OCI-LY3 (cell line): ENCODE measurements around the gene KIF12.

Source experiments
- H2AFZ ChIP-seq: fragments of 200-600, 300-600 bp; shearing (Covaris generic); 2 replicates; pipeline ENCODE4 v1.6.0; 2014; ENCODE audit warnings: antibody characterized with exemption, low read depth, low read length
- H3K27ac ChIP-seq: fragments of 200-600, 300-600 bp; sonication (generic); 2 replicates; pipeline ENCODE4 v1.5.1; 2014; ENCODE audit warnings: mild to moderate bottlenecking, low read length, moderate library complexity, mixed read lengths
- H3K27me3 ChIP-seq: fragments of 200-600, 300-600 bp; sonication (generic); 2 replicates; pipeline ENCODE4 v1.6.1; 2014; ENCODE audit warnings: low read depth, low read length, mixed read lengths
- H3K36me3 ChIP-seq: fragments of 200-600, 300-600 bp; sonication (generic); replicated peaks from 2 replicates; pipeline ENCODE3; 2014; ENCODE audit warnings: low read depth, low read length, mixed read lengths
- H3K4me1 ChIP-seq: fragments of 300-600, 200-600 bp; sonication (generic); 2 replicates; pipeline ENCODE4 v1.6.1; 2014; ENCODE audit warnings: low read length, mixed read lengths
- H3K4me2 ChIP-seq: fragments of 200-600, 300-600 bp; sonication (generic); 2 replicates; pipeline ENCODE4 v1.6.1; 2014; ENCODE audit warnings: low read length, mixed read lengths
- H3K4me3 ChIP-seq: fragments of 300-600, 200-600 bp; sonication (generic); 2 replicates; pipeline ENCODE4 v1.5.1; 2014; ENCODE audit warnings: antibody characterized with exemption, mild to moderate bottlenecking, low read length, moderate library complexity
- H3K79me2 ChIP-seq: fragments of 300-600, 200-600 bp; shearing (Covaris generic); 2 replicates; pipeline ENCODE4 v1.6.1; 2014; ENCODE audit warnings: mild to moderate bottlenecking, low read length, mixed read lengths
- H3K9ac ChIP-seq: fragments of 300-600, 200-600 bp; shearing (Covaris generic); 2 replicates; pipeline ENCODE4 v1.6.0; 2014; ENCODE audit warnings: mild to moderate bottlenecking, low read length, moderate library complexity
- H3K9me3 ChIP-seq: fragments of 200-600, 300-600 bp; shearing (Covaris generic); 2 replicates; pipeline ENCODE4 v1.6.1; 2014; ENCODE audit warnings: low read length, mixed read lengths; ENCODE audit not compliant: insufficient read depth
- H4K20me1 ChIP-seq: fragments of 200-600, 300-600 bp; sonication (generic); 2 replicates; pipeline ENCODE4 v1.6.1; 2016; ENCODE audit warnings: low read length, mixed read lengths; ENCODE audit not compliant: insufficient read depth
- EZH2phosphoT487 ChIP-seq: fragments of 200-600 bp; shearing (Covaris generic); IDR thresholded peaks from 2 replicates; pipeline ENCODE4 v1.6.1; 2018; ENCODE audit warnings: antibody characterized with exemption, mixed run types, low read depth
- TF ChIP-seq, protein P1 (sequence below): fragments of 200-600, 300-600 bp; sonication (generic); IDR thresholded peaks from 2 replicates; pipeline ENCODE4 v1.5.1; 2014; ENCODE audit warnings: antibody characterized with exemption, low read length, low read depth

KIF12 gene

DNA sequence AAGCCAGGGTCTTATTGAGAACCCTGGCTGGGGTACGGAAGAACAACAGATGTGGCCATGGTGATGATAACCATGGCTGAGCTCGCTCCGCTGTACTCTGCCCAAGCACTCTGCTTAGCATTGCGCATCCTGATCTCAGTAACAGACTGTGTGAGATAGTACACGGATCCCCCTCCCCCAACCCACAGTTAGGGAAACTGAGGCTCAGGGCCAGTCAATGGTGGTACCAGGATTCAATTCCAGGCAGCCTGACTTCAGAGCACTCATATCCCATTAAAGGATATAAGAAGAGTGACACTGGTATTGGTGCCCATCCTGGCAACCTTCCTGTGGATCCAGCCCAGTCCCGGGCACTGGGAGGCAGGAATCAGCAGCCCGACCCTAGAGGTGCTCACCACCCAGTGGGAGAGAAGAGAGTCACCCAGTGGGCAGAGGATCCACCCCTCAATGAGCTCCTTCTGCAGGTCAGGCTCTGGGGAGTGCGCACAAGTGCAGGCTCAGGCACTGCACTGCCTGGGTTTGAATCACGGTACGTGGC lies 26.5 kb upstream of the KIF12 start:
- no peak overlapping the region for H2AFZ ChIP-seq
- no peak for TF ChIP-seq EZH2phosphoT487
- TF ChIP-seq, protein P1, sequence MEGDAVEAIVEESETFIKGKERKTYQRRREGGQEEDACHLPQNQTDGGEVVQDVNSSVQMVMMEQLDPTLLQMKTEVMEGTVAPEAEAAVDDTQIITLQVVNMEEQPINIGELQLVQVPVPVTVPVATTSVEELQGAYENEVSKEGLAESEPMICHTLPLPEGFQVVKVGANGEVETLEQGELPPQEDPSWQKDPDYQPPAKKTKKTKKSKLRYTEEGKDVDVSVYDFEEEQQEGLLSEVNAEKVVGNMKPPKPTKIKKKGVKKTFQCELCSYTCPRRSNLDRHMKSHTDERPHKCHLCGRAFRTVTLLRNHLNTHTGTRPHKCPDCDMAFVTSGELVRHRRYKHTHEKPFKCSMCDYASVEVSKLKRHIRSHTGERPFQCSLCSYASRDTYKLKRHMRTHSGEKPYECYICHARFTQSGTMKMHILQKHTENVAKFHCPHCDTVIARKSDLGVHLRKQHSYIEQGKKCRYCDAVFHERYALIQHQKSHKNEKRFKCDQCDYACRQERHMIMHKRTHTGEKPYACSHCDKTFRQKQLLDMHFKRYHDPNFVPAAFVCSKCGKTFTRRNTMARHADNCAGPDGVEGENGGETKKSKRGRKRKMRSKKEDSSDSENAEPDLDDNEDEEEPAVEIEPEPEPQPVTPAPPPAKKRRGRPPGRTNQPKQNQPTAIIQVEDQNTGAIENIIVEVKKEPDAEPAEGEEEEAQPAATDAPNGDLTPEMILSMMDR, result no peak
- H3K4me1 ChIP-seq, result no peaks in the 10 kb centered on the region
- H4K20me1 ChIP-seq, result no peaks in the 10 kb centered on the region
- H3K4me2 ChIP-seq, result no peak overlapping the region
- H3K27ac ChIP-seq, result no peak overlapping the region
- no peaks in the 10 kb centered on the region for H3K9me3 ChIP-seq
- H3K79me2 ChIP-seq, result no peaks in the 10 kb centered on the region
- H3K36me3 ChIP-seq, result no peaks in the 10 kb centered on the region
- H3K27me3 ChIP-seq, result peaks cover 28% of the 10 kb centered on the region
- no peak overlapping the region for H3K4me3 ChIP-seq
- no peak overlapping the region for H3K9ac ChIP-seq

GRCh38 chr9:114124666-114125475 lies 25.8 kb upstream of the KIF12 start:
- peaks cover 22% of the 10 kb centered on the region for H3K27me3 ChIP-seq
- H3K4me3 ChIP-seq, result no peak overlapping the region
- H4K20me1 ChIP-seq, result no peaks in the 10 kb centered on the region
- no peak overlapping the region for H2AFZ ChIP-seq
- H3K79me2 ChIP-seq, result no peaks in the 10 kb centered on the region
- no peak overlapping the region for H3K27ac ChIP-seq
- H3K36me3 ChIP-seq, result no peaks in the 10 kb centered on the region
- no peak for TF ChIP-seq EZH2phosphoT487
- TF ChIP-seq, protein P1, result no peak
- no peaks in the 10 kb centered on the region for H3K4me1 ChIP-seq
- no peaks in the 10 kb centered on the region for H3K9me3 ChIP-seq
- H3K4me2 ChIP-seq, result no peak overlapping the region
- H3K9ac ChIP-seq, result no peak overlapping the region

DNA sequence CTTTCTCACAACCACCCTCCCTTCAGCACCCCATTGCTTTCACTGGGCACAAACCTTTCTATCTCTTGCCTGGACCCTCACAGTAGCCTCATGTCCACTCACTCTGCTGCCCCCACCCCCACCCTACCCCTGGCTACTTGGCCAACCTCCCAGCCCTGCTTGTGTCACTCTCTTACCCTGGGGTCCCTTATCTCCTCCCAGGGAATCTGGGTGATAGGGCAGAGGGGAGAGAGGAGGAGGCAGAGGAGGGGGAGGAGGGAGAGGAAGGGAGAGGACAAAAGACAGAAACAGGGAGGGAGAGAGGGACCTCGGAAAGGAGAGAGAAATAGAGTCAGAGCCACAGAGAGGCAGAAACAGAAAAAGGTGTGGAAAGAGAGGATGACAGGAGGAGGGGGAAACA lies 25.0 kb upstream of the KIF12 start:
- Histone ChIP-seq H3K9ac (no peak overlapping the region), H3K4me1 (no peaks in the 10 kb centered on the region), H2AFZ (no peak overlapping the region), H3K27ac (no peak overlapping the region), H3K9me3 (no peaks in the 10 kb centered on the region), H4K20me1 (no peaks in the 10 kb centered on the region), H3K27me3 (peaks cover 19% of the 10 kb centered on the region), H3K36me3 (no peaks in the 10 kb centered on the region), H3K79me2 (no peaks in the 10 kb centered on the region), H3K4me2 (no peak overlapping the region), H3K4me3 (no peak overlapping the region)
- no peak for TF ChIP-seq EZH2phosphoT487
- TF ChIP-seq, protein P1, result no peak

GRCh38 chr9:114123031-114123977 lies 24.2 kb upstream of the KIF12 start:
- Histone ChIP-seq H3K4me2 (no peak overlapping the region), H3K36me3 (no peaks in the 10 kb centered on the region), H3K79me2 (no peaks in the 10 kb centered on the region), H3K9me3 (no peaks in the 10 kb centered on the region), H3K27me3 (peaks cover 23% of the 10 kb centered on the region), H3K4me3 (no peak overlapping the region), H3K4me1 (no peaks in the 10 kb centered on the region), H4K20me1 (no peaks in the 10 kb centered on the region), H3K27ac (no peak overlapping the region), H3K9ac (no peak overlapping the region), H2AFZ (no peak overlapping the region)
- TF ChIP-seq, protein P1, result no peak
- TF ChIP-seq EZH2phosphoT487, result no peak
